Fibroblast of pulmonary artery (primary cell): ENCODE data around the gene EXOC6B.
A peak's percentile ranks its signal among the peaks of the same experiment; 100 is the strongest.
"Not testable (repeated sequence)": the region's sequence is repeated elsewhere in the genome, so short reads cannot be mapped to it uniquely, and the experiment has no call there.

ENCODE experiments used
- DNase-seq: peaks from one replicate; pipeline ENCODE4 v3.0.0-alpha.2; 2010; ENCODE audit warnings: low read depth
- H3K4me3 ChIP-seq: replicated peaks from 2 replicates; pipeline ENCODE4 v1.5.1; 2011; ENCODE audit warnings: low read depth, mild to moderate bottlenecking, control low read depth, low read length, moderate library complexity
- CTCF ChIP-seq: IDR thresholded peaks from 2 replicates; pipeline ENCODE4 v1.5.1; 2011; ENCODE audit warnings: mild to moderate bottlenecking, control low read depth, low read length, inconsistent platforms; ENCODE audit errors: missing control alignments

The EXOC6B gene

GRCh38 chr2:72497763-72498162 lies 328.1 kb downstream of the EXOC6B start:
- no peak overlapping the region for H3K4me3 ChIP-seq
- DNase-seq = no peak
- TF ChIP-seq CTCF = no peak

DNA sequence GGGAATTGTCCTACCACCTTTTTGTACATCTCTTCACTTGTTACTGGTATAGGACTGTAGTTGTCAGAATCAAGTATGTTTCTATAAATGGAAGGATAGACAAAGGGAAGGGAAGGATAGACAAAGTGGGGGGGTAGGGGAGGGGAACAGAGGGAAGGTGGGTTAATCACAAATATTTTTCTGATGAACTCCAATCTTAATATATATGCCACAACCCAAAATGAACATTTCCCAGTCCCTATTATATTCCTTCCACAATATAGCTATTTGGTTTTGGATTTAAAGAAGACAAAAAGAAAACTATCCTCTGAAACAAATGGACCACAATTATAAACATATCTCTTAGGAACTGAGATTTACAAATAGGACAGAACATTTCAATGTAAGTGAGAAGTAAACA lies 329.4 kb downstream of the EXOC6B start:
- no peak for DNase-seq
- TF ChIP-seq CTCF = no peak
- H3K4me3 ChIP-seq = no peak overlapping the region

DNA sequence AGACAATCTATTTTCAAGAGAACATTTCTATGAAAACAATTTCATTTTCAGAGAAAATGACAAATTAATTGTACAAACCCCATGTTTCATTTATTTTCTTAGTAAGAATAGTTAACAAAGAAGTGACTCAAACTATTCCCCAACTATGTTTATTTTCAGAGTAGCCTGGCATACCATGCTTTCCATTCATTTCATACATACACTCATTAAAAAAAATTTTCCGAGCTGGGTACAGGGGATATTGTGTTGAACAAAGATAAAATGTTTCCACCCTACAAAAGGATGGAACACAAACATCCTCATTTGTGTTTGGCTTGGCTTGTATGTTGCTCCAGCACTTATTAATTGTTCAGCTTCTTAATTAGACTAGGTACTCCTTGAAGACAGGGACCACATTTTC lies 331.4 kb downstream of the EXOC6B start:
- no peak for TF ChIP-seq CTCF
- DNase-seq = no peak
- H3K4me3 ChIP-seq = no peak overlapping the region

GRCh38 chr2:72484622-72485021 lies 341.2 kb downstream of the EXOC6B start:
- not testable (repeated sequence) for DNase-seq, H3K4me3 ChIP-seq

- TF ChIP-seq CTCF = no peak
- no peak overlapping the region for H3K4me3 ChIP-seq
- no peak for DNase-seq
These were observed 342.5 kb downstream of the EXOC6B start for GRCh38 chr2:72483346-72483745.

- H3K4me3 ChIP-seq = no peak overlapping the region
- TF ChIP-seq CTCF = no peak
- no peak for DNase-seq
These were observed 350.6 kb downstream of the EXOC6B start for GRCh38 chr2:72475246-72475645.

GRCh38 chr2:72457801-72458516 lies 367.9 kb downstream of the EXOC6B start:
- H3K4me3 ChIP-seq = no peak overlapping the region
- TF ChIP-seq CTCF = no peak
- peak; percentile 40 for DNase-seq
